Muscle of leg (tissue), 11 donors: ENCODE data around the gene INPP5A. TPM values are rescaled to one million over a fixed set of nuclear protein-coding genes. Genes with fewer than 3 reads are reported as not detected.
"Not testable (repeated sequence)": the region's sequence is repeated elsewhere in the genome, so short reads cannot be mapped to it uniquely, and the experiment has no call there.

Experiments used
- DNase-seq: peaks from one replicate; pipeline ENCODE4 v3.0.0; 2013
- H3K27ac ChIP-seq: one replicate; pipeline ENCODE4 v1.5.1; 2013; ENCODE audit warnings: mild to moderate bottlenecking, low read length, control low read depth
- H3K27me3 ChIP-seq: one replicate; pipeline ENCODE4 v1.6.1; 2013; ENCODE audit warnings: low read length; ENCODE audit not compliant: control insufficient read depth, insufficient read depth
- H3K36me3 ChIP-seq: one replicate; pipeline ENCODE4 v1.6.1; 2013; ENCODE audit warnings: low read length; ENCODE audit not compliant: control insufficient read depth, insufficient read depth
- H3K4me1 ChIP-seq: one replicate; pipeline ENCODE4 v1.6.1; 2013; ENCODE audit warnings: low read length; ENCODE audit not compliant: control insufficient read depth, insufficient read depth
- H3K4me3 ChIP-seq: one replicate; pipeline ENCODE4 v1.5.1; 2013; ENCODE audit warnings: low read length, control low read depth
- H3K9me3 ChIP-seq: replicated peaks from 2 replicates; pipeline ENCODE4 v1.6.1; 2013; ENCODE audit warnings: low read depth, low read length; ENCODE audit not compliant: control insufficient read depth
- WGBS: methylation state at CpG from one replicate; pipeline ENCODE4 v1.1.5; 2013; ENCODE audit warnings: missing lambda C conversion rate; ENCODE audit not compliant: insufficient coverage; 5-methylcytosine and 5-hydroxymethylcytosine counted together
- polyA plus RNA-seq, 8 donors: library from polyadenylated mRNA; unstranded; fragments of 120-200 nt; gene quantifications; one replicate each; pipeline versions ENCODE4 v1.2.1 to v1.2.3, GENCODE V29; 2013; ENCODE audit warnings: inconsistent platforms in 1 of 8, low replicate concordance in 1 of 8; ENCODE audit not compliant: insufficient read length in 8 of 8, insufficient read depth in 1 of 8
- total RNA-seq: library from RNA; stranded (reverse); fragments of 120-200 nt; gene quantifications from one replicate; pipeline ENCODE4 v1.2.4, GENCODE V29; 2013

Gene INPP5A
- total and polyA plus RNA-seq, 9 donors: 34.1 to 56.2 (median 44.7) TPM

DNA sequence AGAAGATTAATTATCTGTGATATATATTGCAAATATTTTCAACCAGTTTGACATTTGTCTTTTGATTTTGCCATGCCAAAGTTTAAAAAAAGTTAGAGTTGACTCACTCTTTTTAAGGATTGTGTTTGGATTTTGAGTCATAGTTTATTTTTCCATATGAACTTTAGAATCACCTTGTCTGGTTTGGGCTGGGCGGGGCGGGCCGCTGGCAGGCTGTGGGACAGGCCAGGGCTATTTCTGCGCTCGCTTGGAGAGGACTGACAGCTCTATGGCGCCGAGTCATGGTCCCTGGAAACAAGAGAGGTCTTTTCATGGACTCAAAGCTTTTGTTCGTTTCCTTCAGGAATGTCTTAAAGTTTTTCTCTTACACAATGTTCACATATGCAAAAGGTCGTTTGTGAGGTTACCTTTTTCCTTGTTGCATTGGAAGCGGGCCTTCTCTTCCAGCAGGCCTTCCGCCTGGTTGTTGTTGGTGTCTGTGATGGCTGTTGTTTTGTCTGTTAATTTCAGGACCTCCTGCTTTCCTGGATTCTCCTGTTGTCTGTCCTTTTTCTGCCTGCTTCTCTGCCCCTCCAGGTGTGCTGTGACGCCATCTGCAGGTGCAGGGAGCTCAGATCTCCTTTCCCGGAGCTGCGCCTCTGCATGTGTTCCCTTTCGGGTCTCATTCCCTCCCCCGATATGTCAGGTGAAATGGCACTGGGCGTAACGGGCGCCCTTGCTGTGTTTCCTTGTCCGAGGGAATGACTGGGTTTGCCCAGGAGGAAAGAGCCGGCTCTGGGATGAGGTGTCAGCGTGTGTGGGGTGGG, 53.8 kb downstream of the INPP5A start:
- no peaks in the 10 kb centered on the region for H3K27me3 ChIP-seq
- H3K27ac ChIP-seq: no peak overlapping the region
- no peaks in the 10 kb centered on the region for H3K36me3 ChIP-seq
- no peak overlapping the region for H3K4me3 ChIP-seq
- peaks cover 42% of the 10 kb centered on the region for H3K4me1 ChIP-seq
- DNase-seq: peak; percentile 30
- 63% methylated on average over 15 of the region's 22 CpGs for WGBS
- no peaks in the 10 kb centered on the region for H3K9me3 ChIP-seq

DNA sequence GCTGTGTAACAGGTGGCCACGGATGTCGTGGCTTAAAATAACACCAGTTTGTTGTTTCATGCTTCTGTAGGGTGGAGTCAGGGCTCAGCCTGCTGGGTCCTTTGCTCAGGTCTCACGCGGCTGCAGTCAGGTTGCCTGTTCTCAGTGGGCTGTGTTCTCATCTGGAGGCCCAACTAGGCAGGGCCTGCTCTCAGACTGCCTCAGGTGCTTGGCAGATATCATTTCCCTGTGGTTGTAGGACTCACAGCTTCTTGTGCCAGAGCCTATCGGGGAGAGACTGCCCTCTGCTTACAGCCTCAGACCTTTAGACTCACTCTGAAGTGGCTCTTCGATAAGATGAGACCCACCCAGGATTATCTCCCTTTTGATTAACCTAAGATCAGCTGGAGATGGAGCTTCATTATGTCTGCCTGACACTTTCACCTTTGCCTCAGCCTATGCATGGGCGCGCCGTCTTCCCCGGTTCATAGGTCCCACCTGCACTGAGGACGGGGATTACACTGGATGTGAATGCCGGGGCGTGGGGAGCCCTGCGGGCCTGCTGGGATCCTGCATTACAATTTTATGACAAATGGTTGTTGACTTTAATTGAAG, 55.3 kb downstream of the INPP5A start:
- H3K4me1 ChIP-seq: peaks cover 28% of the 10 kb centered on the region
- H3K4me3 ChIP-seq: no peak overlapping the region
- 90% methylated on average over 4 of the region's 14 CpGs for WGBS
- H3K9me3 ChIP-seq: no peaks in the 10 kb centered on the region
- DNase-seq: no peak
- H3K36me3 ChIP-seq: no peaks in the 10 kb centered on the region
- no peaks in the 10 kb centered on the region for H3K27me3 ChIP-seq
- no peak overlapping the region for H3K27ac ChIP-seq

DNA sequence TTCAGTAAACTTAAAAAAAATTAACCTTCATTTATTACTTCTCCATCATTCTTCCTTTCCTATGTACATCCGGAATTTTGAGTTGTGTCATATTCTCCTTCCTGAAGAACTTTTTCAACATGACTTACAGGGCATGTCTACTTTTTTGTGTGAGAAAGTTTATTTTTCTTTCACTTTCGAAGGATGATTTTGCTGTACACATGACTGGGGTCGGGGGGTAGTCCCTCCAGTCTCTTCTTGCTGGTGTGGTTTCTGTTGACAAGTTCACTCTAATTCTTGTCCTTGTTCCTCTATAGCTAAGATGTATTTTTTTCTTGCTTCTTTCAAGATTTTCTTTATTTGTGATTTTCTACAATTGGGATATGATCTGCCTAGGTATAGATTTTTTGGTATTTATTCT, 55.8 kb downstream of the INPP5A start:
- Histone ChIP-seq H3K4me3 (no peak overlapping the region), H3K4me1 (peaks cover 25% of the 10 kb centered on the region), H3K27ac (no peak overlapping the region), H3K9me3 (no peaks in the 10 kb centered on the region), H3K27me3 (no peaks in the 10 kb centered on the region), H3K36me3 (no peaks in the 10 kb centered on the region)
- no CpG with 5 or more reads among the region's 3 CpGs for WGBS
- no peak for DNase-seq

DNA sequence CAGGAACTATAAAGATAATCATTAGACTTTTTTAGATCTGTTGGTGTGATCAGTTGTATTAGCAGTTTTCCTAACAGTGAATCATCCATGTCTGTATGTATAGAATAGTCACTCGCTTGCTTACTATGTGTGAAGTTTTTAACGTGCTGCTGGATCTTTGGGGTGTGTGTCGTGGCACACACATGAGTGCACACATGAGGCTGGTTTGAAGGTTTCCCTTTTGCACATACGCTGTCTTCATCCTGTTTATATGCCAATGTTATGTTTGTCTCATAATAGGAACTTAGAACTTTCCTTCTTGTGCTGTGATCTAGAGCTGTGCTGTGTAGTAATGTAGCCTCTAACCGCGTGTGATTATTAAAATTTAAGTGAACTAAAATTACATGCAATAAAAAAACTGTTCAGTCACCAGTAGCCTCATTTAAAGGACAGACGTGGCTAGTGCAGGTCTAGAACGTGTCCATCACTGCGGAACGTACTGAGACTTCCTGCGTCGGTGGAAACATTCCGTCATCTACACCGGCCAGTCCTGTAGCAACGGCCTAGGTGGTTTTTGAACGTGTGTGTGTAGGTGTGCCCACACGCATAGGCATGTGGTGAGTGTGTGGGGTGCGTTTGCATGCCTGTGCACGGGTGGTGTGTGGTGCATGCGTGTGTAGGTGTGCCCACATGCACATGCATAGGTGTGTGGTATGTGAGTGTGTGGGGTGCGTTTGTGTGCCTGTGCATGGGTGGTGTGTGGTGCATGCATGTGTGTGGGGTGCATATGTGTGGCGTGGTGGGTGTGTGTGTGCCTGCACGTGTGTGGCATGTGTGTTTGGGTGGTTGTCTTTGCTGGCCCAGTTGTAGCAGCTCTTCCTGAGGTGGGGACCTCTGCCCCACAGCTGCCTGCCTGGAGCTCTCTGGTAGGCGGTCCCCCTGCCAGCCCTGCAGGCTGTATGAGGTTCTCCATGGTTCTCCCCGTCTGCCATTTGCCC, 56.6 kb downstream of the INPP5A start:
- no peak overlapping the region for H3K4me3 ChIP-seq
- H3K27me3 ChIP-seq: no peaks in the 10 kb centered on the region
- no peak overlapping the region for H3K27ac ChIP-seq
- no peaks in the 10 kb centered on the region for H3K9me3 ChIP-seq
- DNase-seq: no peak
- H3K36me3 ChIP-seq: no peaks in the 10 kb centered on the region
- WGBS: 82% methylated on average over 15 of the region's 25 CpGs
- peaks cover 17% of the 10 kb centered on the region for H3K4me1 ChIP-seq

DNA sequence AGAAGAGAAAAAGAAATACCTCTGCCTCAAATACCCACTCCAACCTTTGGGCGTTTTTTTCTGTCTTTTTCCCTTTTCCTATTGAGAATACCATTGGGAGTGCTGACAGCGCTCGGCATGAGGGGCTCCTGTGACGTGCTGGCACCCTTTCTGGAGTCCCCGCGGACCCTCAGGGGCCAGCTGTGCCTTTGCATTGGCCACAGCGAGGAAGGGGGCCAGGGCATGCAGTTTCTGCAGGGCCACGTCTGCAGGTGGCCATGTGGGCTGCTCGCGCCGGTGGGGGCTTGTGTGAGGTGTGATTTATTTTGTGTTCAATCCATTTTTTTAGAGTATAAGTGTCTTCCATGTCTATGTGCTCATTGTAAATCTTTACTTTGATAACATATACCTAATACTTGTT, 57.4 kb downstream of the INPP5A start:
- WGBS: 74% methylated on average over 11 of the region's 11 CpGs
- H3K4me3 ChIP-seq: no peak overlapping the region
- H3K36me3 ChIP-seq: no peaks in the 10 kb centered on the region
- H3K27me3 ChIP-seq: no peaks in the 10 kb centered on the region
- peaks cover 9% of the 10 kb centered on the region for H3K4me1 ChIP-seq
- peaks cover 5% of the 10 kb centered on the region for H3K9me3 ChIP-seq
- H3K27ac ChIP-seq: no peak overlapping the region
- DNase-seq: no peak

DNA sequence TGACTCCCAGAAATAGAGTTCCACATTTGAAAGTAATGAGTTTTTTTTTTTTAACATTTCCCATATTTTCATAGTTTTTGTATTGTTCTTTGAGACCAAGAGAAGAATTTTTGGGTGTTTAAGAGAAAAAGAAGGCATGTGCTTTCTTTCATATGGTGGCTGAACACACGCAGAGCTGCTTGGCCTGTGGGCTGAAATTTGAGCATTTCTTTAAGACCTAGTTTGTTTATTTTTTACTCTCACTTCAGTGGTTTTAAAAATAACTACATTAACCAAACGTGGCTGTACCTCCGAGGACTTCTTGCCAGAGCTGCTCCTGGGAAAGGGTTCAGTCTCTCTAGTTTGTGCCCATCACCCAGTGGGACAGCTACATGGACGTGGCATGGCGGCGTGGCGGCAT, 58.3 kb downstream of the INPP5A start:
- Histone ChIP-seq H3K4me1 (peaks cover 9% of the 10 kb centered on the region), H3K9me3 (peaks cover 11% of the 10 kb centered on the region), H3K27me3 (no peaks in the 10 kb centered on the region), H3K36me3 (no peaks in the 10 kb centered on the region), H3K4me3 (no peak overlapping the region), H3K27ac (no peak overlapping the region)
- DNase-seq: no peak
- 93% methylated on average over 4 of the region's 7 CpGs for WGBS

DNA sequence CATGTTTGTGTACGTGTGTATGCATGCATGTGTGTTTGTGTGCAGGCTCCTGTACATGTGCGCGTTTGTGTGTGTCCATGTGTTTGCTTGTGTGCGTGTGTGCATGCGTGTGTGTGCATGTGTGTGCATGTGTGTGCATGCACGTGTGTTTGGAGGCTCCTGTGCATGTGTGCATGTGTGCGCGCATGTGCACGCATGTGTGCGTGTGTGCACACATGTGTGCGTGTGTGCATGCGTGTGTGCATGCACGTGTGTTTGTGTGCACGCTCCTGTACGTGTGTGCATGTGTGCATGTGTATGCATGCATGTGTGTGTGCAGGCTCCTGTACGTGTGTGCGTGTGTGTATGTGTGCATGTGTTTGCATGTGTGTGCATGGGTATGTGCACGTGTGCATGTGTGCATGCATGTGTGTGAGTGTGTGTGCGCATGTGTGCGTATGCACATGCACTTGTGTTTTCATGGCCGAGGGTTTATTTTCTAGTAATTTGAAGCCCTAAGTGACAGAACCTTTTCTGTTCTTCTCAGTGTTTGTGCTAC, 59.2 kb downstream of the INPP5A start:
- Histone ChIP-seq H3K27ac (no peak overlapping the region), H3K36me3 (no peaks in the 10 kb centered on the region), H3K4me3 (no peak overlapping the region), H3K9me3 (peaks cover 11% of the 10 kb centered on the region), H3K4me1 (peaks cover 9% of the 10 kb centered on the region), H3K27me3 (no peaks in the 10 kb centered on the region)
- no peak for DNase-seq
- 90% methylated on average over 16 of the region's 21 CpGs for WGBS

DNA sequence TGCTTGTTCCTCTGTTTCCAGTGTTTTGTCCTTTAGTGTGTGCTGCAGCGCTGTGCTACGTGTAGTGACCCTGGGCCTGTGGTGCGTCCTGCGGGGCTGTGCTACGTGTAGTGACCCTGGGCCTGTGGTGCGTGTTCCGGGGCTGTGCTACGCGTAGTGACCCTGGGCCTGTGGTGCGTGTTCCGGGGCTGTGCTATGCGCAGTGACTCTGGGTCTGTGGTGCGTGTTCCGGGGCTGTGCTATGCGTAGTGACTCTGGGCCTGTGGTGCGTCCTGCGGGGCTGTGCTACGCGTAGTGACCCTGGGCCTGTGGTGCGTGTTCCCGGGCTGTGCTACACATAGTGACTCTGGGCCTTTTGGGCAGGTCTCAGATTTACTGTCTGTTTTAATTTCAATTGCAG, 60.1 kb downstream of the INPP5A start:
- Histone ChIP-seq H3K36me3 (no peaks in the 10 kb centered on the region), H3K4me1 (peaks cover 7% of the 10 kb centered on the region), H3K27ac (no peak overlapping the region), H3K9me3 (peaks cover 11% of the 10 kb centered on the region), H3K27me3 (no peaks in the 10 kb centered on the region), H3K4me3 (no peak overlapping the region)
- WGBS: 88% methylated on average over 21 of the region's 21 CpGs
- DNase-seq: no peak

DNA sequence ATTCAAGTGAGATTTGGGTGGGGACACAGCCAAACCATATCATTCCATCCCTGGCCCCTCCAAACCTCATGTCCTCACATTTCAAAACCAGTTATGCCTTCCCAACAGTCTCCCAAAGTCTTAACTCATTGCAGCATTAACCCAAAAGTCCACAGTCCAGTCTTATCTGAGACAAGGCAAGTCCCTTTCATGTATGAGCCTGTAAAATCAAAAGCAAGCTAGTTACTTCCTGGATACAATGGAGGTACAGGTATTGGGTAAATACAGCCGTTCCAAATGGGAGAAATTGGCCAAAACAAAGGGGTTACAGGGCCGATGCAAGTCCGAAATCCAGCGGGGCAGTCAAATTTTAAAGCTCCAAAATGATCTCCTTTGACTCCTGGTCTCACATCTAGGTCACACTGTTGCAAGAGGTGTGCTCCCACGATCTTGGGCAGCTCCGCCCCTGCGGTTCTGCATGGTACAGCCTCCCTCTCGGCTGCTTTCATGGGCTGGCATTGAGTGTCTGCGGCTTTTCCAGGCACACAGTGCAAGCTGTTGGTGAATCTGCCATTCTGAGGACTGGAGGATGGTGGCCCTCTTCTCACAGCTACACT, 61.5 kb downstream of the INPP5A start:
- not testable (repeated sequence) for H3K4me1 ChIP-seq, H3K36me3 ChIP-seq, DNase-seq, H3K27ac ChIP-seq, H3K4me3 ChIP-seq, H3K27me3 ChIP-seq
- 87% methylated on average over 8 of the region's 9 CpGs for WGBS
- peaks cover 11% of the 10 kb centered on the region for H3K9me3 ChIP-seq
